Smooth muscle cell (in vitro differentiated cells): ENCODE results near the gene USF1. TPM values are rescaled to one million over a fixed set of nuclear protein-coding genes. Genes with fewer than 3 reads are reported as not detected.

Experiments
- DNase-seq: peaks from one replicate; lab custom pipeline; 2025; ENCODE audit not compliant: unreplicated experiment; lab: John Stamatoyannopoulos, UW
- H2AFZ ChIP-seq: fragments of 200-600 bp; sonication (generic); 2 replicates; pipeline ENCODE4 v1.6.0; 2016; ENCODE audit warnings: antibody characterized with exemption, low read depth, mild to moderate bottlenecking
- H3F3A ChIP-seq: fragments of 200-600 bp; sonication (generic); 2 replicates; pipeline ENCODE4 v1.6.0; 2017; ENCODE audit warnings: antibody characterized with exemption, low read depth
- H3K27ac ChIP-seq: fragments of 200-600 bp; sonication (generic); 2 replicates; pipeline ENCODE4 v1.5.1; 2016; ENCODE audit warnings: low read depth, mild to moderate bottlenecking
- H3K27me3 ChIP-seq: fragments of 200-600 bp; sonication (generic); 2 replicates; pipeline ENCODE4 v1.6.1; 2016; ENCODE audit warnings: low read depth, mild to moderate bottlenecking
- H3K36me3 ChIP-seq: fragments of 200-600 bp; sonication (generic); 2 replicates; pipeline ENCODE4 v1.5.1; 2016; ENCODE audit warnings: low read depth
- H3K4me1 ChIP-seq: fragments of 200-600 bp; sonication (generic); 2 replicates; pipeline ENCODE4 v1.5.1; 2016; ENCODE audit warnings: low read depth
- H3K4me2 ChIP-seq: fragments of 200-600 bp; sonication (generic); 2 replicates; pipeline ENCODE4 v1.6.0; 2016; ENCODE audit warnings: mild to moderate bottlenecking
- H3K4me3 ChIP-seq: fragments of 200-600 bp; sonication (generic); 2 replicates; pipeline ENCODE4 v1.5.1; 2016; ENCODE audit warnings: mild to moderate bottlenecking
- H3K79me2 ChIP-seq: fragments of 200-600 bp; sonication (generic); 2 replicates; pipeline ENCODE4 v1.6.0; 2016; ENCODE audit warnings: low read depth, mild to moderate bottlenecking
- H3K9ac ChIP-seq: fragments of 200-600 bp; sonication (generic); 2 replicates; pipeline ENCODE4 v1.6.0; 2016; ENCODE audit warnings: low read depth
- H3K9me3 ChIP-seq: fragments of 200-600 bp; sonication (generic); replicated peaks from 2 replicates; pipeline ENCODE4 v1.5.1; 2016; ENCODE audit warnings: low read depth
- H4K20me1 ChIP-seq: fragments of 200-600 bp; sonication (generic); 2 replicates; pipeline ENCODE4 v1.6.0; 2016; ENCODE audit warnings: low read depth
- WGBS: methylation state at CpG from one replicate; pipeline ENCODE4 v1.1.7; 2016; ENCODE audit warnings: low lambda C conversion rate; 5-methylcytosine and 5-hydroxymethylcytosine counted together
- polyA plus RNA-seq: library from polyadenylated mRNA; unstranded; fragments of >200 nt; fragmentation: Nextera tagmentation; extraction: Ambion mirVana; gene quantifications from 2 replicates; pipeline ENCODE4 v1.2.1, GENCODE V29; 2016
- total RNA-seq: library from RNA; depleted of rRNA; stranded (reverse); fragments of >200 nt; gene quantifications from 2 replicates; pipeline ENCODE4 v1.2.3, GENCODE V29; 2014
- TF ChIP-seq, protein P1 (sequence below): fragments of 200-600 bp; sonication (generic); IDR thresholded peaks from 2 replicates; pipeline ENCODE4 v1.5.1; 2017; ENCODE audit warnings: borderline replicate concordance, mild to moderate bottlenecking, antibody characterized with exemption; ENCODE audit not compliant: insufficient read depth, poor library complexity, severe bottlenecking

The USF1 gene, protein sequence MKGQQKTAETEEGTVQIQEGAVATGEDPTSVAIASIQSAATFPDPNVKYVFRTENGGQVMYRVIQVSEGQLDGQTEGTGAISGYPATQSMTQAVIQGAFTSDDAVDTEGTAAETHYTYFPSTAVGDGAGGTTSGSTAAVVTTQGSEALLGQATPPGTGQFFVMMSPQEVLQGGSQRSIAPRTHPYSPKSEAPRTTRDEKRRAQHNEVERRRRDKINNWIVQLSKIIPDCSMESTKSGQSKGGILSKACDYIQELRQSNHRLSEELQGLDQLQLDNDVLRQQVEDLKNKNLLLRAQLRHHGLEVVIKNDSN
- total RNA-seq = 47.0 and 51.7 TPM in 2 replicates
- 18.2 and 20.0 TPM in 2 replicates for polyA plus RNA-seq

DNA sequence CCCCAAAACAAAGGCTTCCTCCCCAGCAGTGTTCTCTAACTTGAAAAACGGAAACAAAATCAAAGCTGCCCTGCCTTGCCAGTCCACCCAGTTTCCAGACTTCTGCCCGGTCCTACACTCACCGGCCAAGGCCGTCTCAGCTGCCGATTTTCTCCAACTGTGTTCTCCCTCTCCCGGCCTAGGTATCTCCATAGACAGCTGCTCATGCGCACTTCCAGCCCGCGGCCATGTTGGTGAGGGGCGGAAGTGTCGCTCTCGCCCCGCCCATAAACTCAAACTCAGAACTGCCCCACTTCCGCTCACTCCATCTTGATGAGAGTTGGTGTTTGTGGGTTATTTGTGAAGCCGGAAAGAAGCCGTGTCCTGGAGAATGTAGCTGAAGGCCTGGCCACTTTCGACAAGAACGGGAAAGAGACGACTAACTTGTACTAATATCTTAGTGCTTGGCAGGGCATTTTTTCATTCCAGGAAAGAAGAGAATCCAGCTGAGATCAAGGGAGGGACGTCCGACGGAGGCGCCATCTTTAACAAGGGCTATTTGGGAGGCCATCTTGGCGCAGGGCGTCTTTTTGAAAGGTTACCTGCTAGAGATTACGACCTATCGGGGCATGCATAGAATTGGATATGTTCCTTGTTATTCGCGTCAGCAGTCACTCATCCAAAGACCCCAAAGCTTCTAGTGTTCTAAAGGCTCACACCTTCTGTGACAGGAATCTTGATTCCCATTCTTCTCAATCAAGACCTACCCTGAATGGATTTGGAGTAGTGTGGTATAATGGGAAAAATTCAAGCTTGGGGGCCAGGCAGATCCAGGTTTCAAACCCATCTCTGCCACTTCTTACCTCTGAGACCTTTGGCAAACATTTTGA is at the start of gene USF1:
USF1 (minus strand) TSS at position 242 of the 869 bp plus-strand sequence. CDS start 2,702 bp downstream, outside the sequence.
- Histone ChIP-seq H4K20me1 (peaks cover 9% of the 10 kb centered on the region), H3K4me2 (peak within 1 kb of the TSS; percentile 86), H3K9me3 (no peaks in the 10 kb centered on the region), H3K9ac (peak within 1 kb of the TSS; percentile 83), H3K4me1 (peaks cover 13% of the 10 kb centered on the region), H3K4me3 (peak within 1 kb of the TSS; percentile 60), H3K79me2 (peaks cover 13% of the 10 kb centered on the region), H3K27me3 (no peaks in the 10 kb centered on the region), H3K36me3 (no peaks in the 10 kb centered on the region), H3K27ac (peak within 1 kb of the TSS; percentile 94), H2AFZ (peak within 1 kb of the TSS; percentile 91), H3F3A (no peaks in the 10 kb centered on the region)
- TF ChIP-seq, protein P1, sequence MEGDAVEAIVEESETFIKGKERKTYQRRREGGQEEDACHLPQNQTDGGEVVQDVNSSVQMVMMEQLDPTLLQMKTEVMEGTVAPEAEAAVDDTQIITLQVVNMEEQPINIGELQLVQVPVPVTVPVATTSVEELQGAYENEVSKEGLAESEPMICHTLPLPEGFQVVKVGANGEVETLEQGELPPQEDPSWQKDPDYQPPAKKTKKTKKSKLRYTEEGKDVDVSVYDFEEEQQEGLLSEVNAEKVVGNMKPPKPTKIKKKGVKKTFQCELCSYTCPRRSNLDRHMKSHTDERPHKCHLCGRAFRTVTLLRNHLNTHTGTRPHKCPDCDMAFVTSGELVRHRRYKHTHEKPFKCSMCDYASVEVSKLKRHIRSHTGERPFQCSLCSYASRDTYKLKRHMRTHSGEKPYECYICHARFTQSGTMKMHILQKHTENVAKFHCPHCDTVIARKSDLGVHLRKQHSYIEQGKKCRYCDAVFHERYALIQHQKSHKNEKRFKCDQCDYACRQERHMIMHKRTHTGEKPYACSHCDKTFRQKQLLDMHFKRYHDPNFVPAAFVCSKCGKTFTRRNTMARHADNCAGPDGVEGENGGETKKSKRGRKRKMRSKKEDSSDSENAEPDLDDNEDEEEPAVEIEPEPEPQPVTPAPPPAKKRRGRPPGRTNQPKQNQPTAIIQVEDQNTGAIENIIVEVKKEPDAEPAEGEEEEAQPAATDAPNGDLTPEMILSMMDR = no peak
- peak; percentile 64 for DNase-seq
- under 1% methylated on average over 29 of the region's 29 CpGs for WGBS

DNA sequence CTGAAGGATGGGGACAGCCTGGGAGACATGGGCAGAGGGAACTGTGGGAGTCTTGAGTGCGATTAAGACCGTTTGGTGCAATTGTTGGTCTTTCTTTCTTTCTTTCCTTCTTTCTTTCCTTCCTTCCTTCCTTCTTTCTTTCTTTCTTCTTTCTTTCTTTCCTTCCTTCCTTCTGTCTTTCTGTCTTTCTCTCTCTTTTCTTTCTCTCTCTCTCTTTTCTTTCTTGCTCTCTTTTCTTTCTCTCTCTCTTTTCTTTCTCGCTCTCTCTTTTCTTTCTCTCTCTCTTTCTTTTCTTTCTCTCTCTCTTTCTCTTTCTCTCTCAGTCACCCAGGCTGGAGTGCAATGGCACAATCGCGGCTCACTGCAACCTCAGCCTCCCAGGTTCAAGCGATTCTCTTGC is 49.5 kb upstream of the USF1 start:
- Histone ChIP-seq H3K4me1 (peaks cover 7% of the 10 kb centered on the region), H3K9ac (no peak overlapping the region)

DNA sequence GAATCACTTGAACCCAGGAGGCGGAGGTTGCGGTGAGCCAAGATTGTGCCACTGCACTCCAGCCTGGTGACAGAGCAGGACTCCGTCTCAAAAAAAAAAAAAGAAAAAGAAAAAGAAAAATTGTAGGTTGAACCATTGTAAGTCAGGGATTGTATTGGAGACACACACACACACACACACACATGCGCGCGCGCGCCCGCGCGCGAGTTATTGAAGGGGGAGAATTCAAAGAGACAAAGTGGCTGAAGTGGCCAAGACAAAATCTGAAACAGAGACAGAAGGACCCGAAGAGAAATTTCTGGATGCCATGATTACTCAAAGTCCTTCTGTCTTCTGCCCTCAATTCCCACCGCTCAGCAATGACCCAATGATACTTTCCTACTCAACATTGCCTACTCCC is 48.7 kb upstream of the USF1 start:
- TF ChIP-seq, protein P1 = no peak
- no peak overlapping the region for H3K4me3 ChIP-seq
- H3K36me3 ChIP-seq = no peaks in the 10 kb centered on the region
- no peaks in the 10 kb centered on the region for H3K27me3 ChIP-seq
- no peak overlapping the region for H3K4me2 ChIP-seq
- no peaks in the 10 kb centered on the region for H3K79me2 ChIP-seq
- H3K4me1 ChIP-seq = peaks cover 7% of the 10 kb centered on the region
- H2AFZ ChIP-seq = no peak overlapping the region
- no peaks in the 10 kb centered on the region for H4K20me1 ChIP-seq
- 97% methylated on average over 14 of the region's 14 CpGs for WGBS
- H3K27ac ChIP-seq = no peak overlapping the region
- DNase-seq = no peak
- no peak overlapping the region for H3K9ac ChIP-seq
- H3F3A ChIP-seq = peaks cover 9% of the 10 kb centered on the region
- H3K9me3 ChIP-seq = no peaks in the 10 kb centered on the region

More for the DNA sequence above, 49.5 kb upstream of the USF1 start:
- Histone ChIP-seq H3K79me2 (no peaks in the 10 kb centered on the region), H3K36me3 (no peaks in the 10 kb centered on the region), H3F3A (peaks cover 16% of the 10 kb centered on the region), H3K9me3 (no peaks in the 10 kb centered on the region), H3K4me2 (no peak overlapping the region), H3K4me3 (no peak overlapping the region), H3K27me3 (no peaks in the 10 kb centered on the region), H4K20me1 (no peaks in the 10 kb centered on the region), H2AFZ (no peak overlapping the region), H3K27ac (no peak overlapping the region)
- TF ChIP-seq, protein P1 = no peak
- 88% methylated on average over 6 of the region's 6 CpGs for WGBS
- no peak for DNase-seq
